Right lobe of liver (tissue), 4 donors: ENCODE measurements around the gene SH2B2.
"Not testable (repeated sequence)": the region's sequence is repeated elsewhere in the genome, so short reads cannot be mapped to it uniquely, and the experiment has no call there.

Source experiments
- CTCF ChIP-seq, 4 donors: fragments of 200-600 bp in 3 of 4; fragments of 450-650 bp in 1 of 4; IDR thresholded peaks; one replicate each; pipeline versions ENCODE4 v1.5.1 to v1.8.0; 2016 to 2022; ENCODE audit warnings: antibody characterized with exemption in 4 of 4, mild to moderate bottlenecking in 2 of 4
- POLR2A ChIP-seq: fragments of 450-650 bp; IDR thresholded peaks from one replicate; pipeline ENCODE4 v1.6.1; 2017; ENCODE audit warnings: antibody characterized with exemption, mild to moderate bottlenecking
- donor health status: DM: no; HTN: no; CAD: no.
- donor health status: DM: no; HTN: no; CAD: no.
- donor health status: DM: no; HTN: yes; CAD: no.

GRCh38 chr7:102327183-102327582, 40.5 kb downstream of the SH2B2 start:
- TF ChIP-seq CTCF (IDR thresholded peaks at IDR 0.05); POLR2A: not testable (repeated sequence)
